Prostate gland (tissue), 2 donors: ENCODE measurements around the gene ALDH6A1. TPM values are rescaled to one million over a fixed set of nuclear protein-coding genes. Genes with fewer than 3 reads are reported as not detected.

Source experiments
- DNase-seq: peaks from one replicate; pipeline ENCODE4 v3.0.0-alpha.2; 2019; ENCODE audit warnings: low spot score
- H3K27ac ChIP-seq, 2 donors: fragments of 200-600 bp; sonication (generic); 2 replicates each; pipeline ENCODE4 v1.5.1; 2017 to 2019
- H3K27me3 ChIP-seq: fragments of 200-600 bp; sonication (generic); replicated peaks from 2 replicates; pipeline ENCODE4 v1.5.1; 2019; ENCODE audit not compliant: insufficient read depth
- H3K36me3 ChIP-seq, 2 donors: fragments of 200-600 bp; sonication (generic); 1 replicate in 1 of 2; 2 replicates in 1 of 2; pipeline versions ENCODE4 v1.5.1 to v1.8.1; 2017 to 2019
- H3K4me1 ChIP-seq: fragments of 200-600 bp; sonication (generic); replicated peaks from 2 replicates; pipeline ENCODE4 v1.5.1; 2019
- H3K4me3 ChIP-seq, 2 donors: fragments of 200-600 bp; sonication (generic); 2 replicates each; pipeline ENCODE4 v1.5.1; 2017 to 2019
- H3K9me3 ChIP-seq: fragments of 200-600 bp; sonication (generic); 2 replicates; pipeline ENCODE4 v1.5.1; 2017
- CTCF ChIP-seq, 4 experiments: fragments of 200-600 bp in 2 of 4; fragments of 450-650 bp in 2 of 4; sonication (generic) in 2 of 4; IDR thresholded peaks; 1 replicate in 3 of 4; 2 replicates in 1 of 4; pipeline ENCODE4 v1.5.1; 2016 to 2019; ENCODE audit warnings: antibody characterized with exemption in 4 of 4, mild to moderate bottlenecking in 2 of 4, moderate library complexity in 2 of 4
- POLR2A ChIP-seq: fragments of 450-650 bp; IDR thresholded peaks from one replicate; pipeline ENCODE4 v1.6.1; 2016; ENCODE audit warnings: antibody characterized with exemption, mild to moderate bottlenecking
- POLR2AphosphoS5 ChIP-seq: sonication (generic); formaldehyde crosslinking; IDR thresholded peaks from one replicate; pipeline ENCODE4 v1.6.1; 2017; ENCODE audit warnings: antibody characterized with exemption
- WGBS: methylation state at CpG from one replicate; pipeline ENCODE4 v1.1.5; 2018; 5-methylcytosine and 5-hydroxymethylcytosine counted together
- intact Hi-C: fragments of 100-400 bp; cut with DNase I; formaldehyde crosslinking; loops from one replicate; pipeline ENCODE4 v1.14.2; 2022
- total RNA-seq, 2 donors: library from RNA; depleted of rRNA; stranded (reverse); fragments of >200 nt; gene quantifications; one replicate each; pipeline ENCODE4 v1.1.0, GENCODE V29; 2016

Gene ALDH6A1
- total RNA-seq, 2 donors from 2014 or later = 78.2 to 85.8 TPM

GRCh38 chr14:74034572-74034971, 49.7 kb downstream of the ALDH6A1 start:
- H3K36me3 ChIP-seq = no peaks in the 10 kb centered on the region
- intact Hi-C loops = no loop called here

GRCh38 chr14:74029136-74029535, 55.1 kb downstream of the ALDH6A1 start:
- Histone ChIP-seq H3K4me3 (no peak overlapping the region), H3K36me3 (no peaks in the 10 kb centered on the region), H3K4me1 (no peaks in the 10 kb centered on the region), H3K27me3 (no peaks in the 10 kb centered on the region), H3K27ac (no peak overlapping the region), H3K9me3 (no peaks in the 10 kb centered on the region)
- intact Hi-C loops = no loop called here
- TF ChIP-seq POLR2AphosphoS5 (no peak), POLR2A (no peak), CTCF (IDR thresholded peaks at IDR 0.05) (no peak)
- no peak for DNase-seq
- WGBS = 92% methylated on average over 3 of the region's 3 CpGs

More at GRCh38 chr14:74034572-74034971, 49.7 kb downstream of the ALDH6A1 start:
- Histone ChIP-seq H3K4me3 (no peak overlapping the region), H3K27me3 (no peaks in the 10 kb centered on the region), H3K9me3 (no peaks in the 10 kb centered on the region), H3K27ac (no peak overlapping the region), H3K4me1 (no peaks in the 10 kb centered on the region)
- 91% methylated on average over 3 of the region's 3 CpGs for WGBS
- TF ChIP-seq CTCF (IDR thresholded peaks at IDR 0.05) = no peak
- TF ChIP-seq POLR2AphosphoS5 = no peak
- TF ChIP-seq POLR2A = no peak
- no peak for DNase-seq

GRCh38 chr14:74022346-74022745, 61.9 kb downstream of the ALDH6A1 start:
- 87% methylated on average over 4 of the region's 4 CpGs for WGBS
- no peak for DNase-seq
- intact Hi-C loops = no loop called here
- Histone ChIP-seq H3K27ac (no peak overlapping the region), H3K4me3 (no peak overlapping the region), H3K4me1 (no peaks in the 10 kb centered on the region), H3K27me3 (no peaks in the 10 kb centered on the region), H3K9me3 (no peaks in the 10 kb centered on the region), H3K36me3 (no peaks in the 10 kb centered on the region)
- TF ChIP-seq POLR2AphosphoS5 (no peak), CTCF (IDR thresholded peaks at IDR 0.05) (no peak), POLR2A (no peak)

- WGBS = 3% methylated on average over 21 of the region's 21 CpGs
- H3K27me3 ChIP-seq = no peaks in the 10 kb centered on the region
- no peaks in the 10 kb centered on the region for H3K9me3 ChIP-seq
- intact Hi-C loops = no loop called here
- peak overlapping the region; percentile 94 to 97 for H3K27ac ChIP-seq
- no peaks in the 10 kb centered on the region for H3K36me3 ChIP-seq
- DNase-seq = no peak
- no peak for TF ChIP-seq POLR2A
- peak; percentile 39 for TF ChIP-seq POLR2AphosphoS5
- peak overlapping the region; percentile 64 to 67 for H3K4me3 ChIP-seq
- no peaks in the 10 kb centered on the region for H3K4me1 ChIP-seq
Measured at GRCh38 chr14:74019408-74020137, 64.7 kb downstream of the ALDH6A1 start.

GRCh38 chr14:74018586-74019407, 65.5 kb downstream of the ALDH6A1 start, which contains the start of the genes BBOF1 and ENTPD5:
Gene BBOF1 (plus strand): TSS chr14:74019349. CDS start chr14:74019479, 130 bp downstream.
Gene ENTPD5 (minus strand): TSS chr14:74019288. CDS start chr14:73988102, 31,186 bp downstream.
- H3K4me1 ChIP-seq = no peaks in the 10 kb centered on the region
- H3K27ac ChIP-seq = peak within 1 kb of the TSS; percentile 94 to 97
- intact Hi-C loops = no loop called here
- peak; percentile 84 for DNase-seq
- H3K4me3 ChIP-seq = peak within 1 kb of the TSS; percentile 64 to 67
- WGBS = under 1% methylated on average over 54 of the region's 93 CpGs
- H3K9me3 ChIP-seq = no peaks in the 10 kb centered on the region
- no peaks in the 10 kb centered on the region for H3K36me3 ChIP-seq
- no peak for TF ChIP-seq POLR2AphosphoS5
- TF ChIP-seq CTCF (IDR thresholded peaks at IDR 0.05) = peak in 1 of 4 experiments; percentile 37
- TF ChIP-seq POLR2A = peak; percentile 74
- H3K27me3 ChIP-seq = no peaks in the 10 kb centered on the region
